ENCODE data around the gene HCCS. TPM values are rescaled to one million over a fixed set of nuclear protein-coding genes. Genes with fewer than 3 reads are reported as not detected.
"Not testable (repeated sequence)": the region's sequence is repeated elsewhere in the genome, so short reads cannot be mapped to it uniquely, and the experiment has no call there.

HCCS gene
- total and polyA plus RNA-seq, 2 donors (not counting 1 experiment from before 2014, with no cell fraction given) = 5.8 to 16.7 TPM

DNA sequence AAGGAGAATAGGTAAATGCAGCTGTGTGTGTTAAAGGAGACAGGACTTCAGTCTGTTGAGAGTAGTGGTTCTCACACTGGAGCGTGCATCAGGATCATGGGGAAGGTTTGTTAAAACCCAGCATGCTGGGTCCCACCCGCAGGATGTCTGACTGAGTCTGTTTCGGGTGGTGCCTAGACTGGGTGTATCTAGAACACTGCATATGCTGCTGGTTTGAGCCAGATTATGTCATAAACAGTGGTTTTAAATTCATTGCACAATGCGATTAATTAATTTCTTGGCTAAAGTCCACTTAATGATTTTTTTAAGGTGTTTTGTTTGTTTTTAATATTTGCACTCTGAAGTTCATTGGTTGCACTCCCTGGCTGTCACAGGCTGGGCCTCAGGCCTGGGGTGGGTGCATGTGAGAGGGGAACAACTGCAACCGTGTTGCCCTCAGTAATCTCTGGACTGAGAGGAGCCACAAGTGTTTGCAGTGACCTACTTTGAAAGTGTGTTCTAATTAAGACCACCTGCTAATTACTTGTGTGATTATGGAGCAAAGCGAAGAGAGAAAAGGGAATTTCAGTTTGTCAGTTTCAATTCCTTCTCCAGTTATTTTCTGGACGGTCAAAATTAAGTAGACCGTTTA, 8.3 kb downstream of the HCCS start:
- no peak overlapping the region for H2AFZ ChIP-seq (ENCODE audit: insufficient read depth, low read depth, low read length, poor library complexity, severe bottlenecking)
- no peak overlapping the region for H3K27ac Mint-ChIP-seq
- H3K27me3 Mint-ChIP-seq = no peaks in the 10 kb centered on the region
- ChIA-PET CTCF (interaction anchor here (1.0 kb wide), 1 partner anchor 17 kb away, joined by 3 read pairs; no protein-coding TSS in a partner anchor), POLR2A (no interaction called here)
- no peaks in the 10 kb centered on the region for H3K27me3 ChIP-seq (replicated peaks in 1 of 4; ENCODE audit: control extremely low read depth in 1 of 4, control insufficient read depth in 3 of 4, insufficient read depth in 4 of 4, low read length in 3 of 4)
- TF ChIP-seq, protein P1, sequence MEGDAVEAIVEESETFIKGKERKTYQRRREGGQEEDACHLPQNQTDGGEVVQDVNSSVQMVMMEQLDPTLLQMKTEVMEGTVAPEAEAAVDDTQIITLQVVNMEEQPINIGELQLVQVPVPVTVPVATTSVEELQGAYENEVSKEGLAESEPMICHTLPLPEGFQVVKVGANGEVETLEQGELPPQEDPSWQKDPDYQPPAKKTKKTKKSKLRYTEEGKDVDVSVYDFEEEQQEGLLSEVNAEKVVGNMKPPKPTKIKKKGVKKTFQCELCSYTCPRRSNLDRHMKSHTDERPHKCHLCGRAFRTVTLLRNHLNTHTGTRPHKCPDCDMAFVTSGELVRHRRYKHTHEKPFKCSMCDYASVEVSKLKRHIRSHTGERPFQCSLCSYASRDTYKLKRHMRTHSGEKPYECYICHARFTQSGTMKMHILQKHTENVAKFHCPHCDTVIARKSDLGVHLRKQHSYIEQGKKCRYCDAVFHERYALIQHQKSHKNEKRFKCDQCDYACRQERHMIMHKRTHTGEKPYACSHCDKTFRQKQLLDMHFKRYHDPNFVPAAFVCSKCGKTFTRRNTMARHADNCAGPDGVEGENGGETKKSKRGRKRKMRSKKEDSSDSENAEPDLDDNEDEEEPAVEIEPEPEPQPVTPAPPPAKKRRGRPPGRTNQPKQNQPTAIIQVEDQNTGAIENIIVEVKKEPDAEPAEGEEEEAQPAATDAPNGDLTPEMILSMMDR (IDR thresholded peaks at IDR 0.05) = no peak
- TF ChIP-seq EZH2 (IDR thresholded peaks at IDR 0.05; ENCODE audit: borderline replicate concordance, insufficient read depth, low read depth, low read length, poor library complexity, severe bottlenecking) = no peak
- intact Hi-C loops (cut with micrococcal nuclease) = no loop called here
- H3K4me3 ChIP-seq (ENCODE audit: control extremely low read depth in 1 of 5, extremely low read depth in 1 of 5, insufficient read depth in 1 of 5, low read depth in 2 of 5, low read length in 4 of 5) = no peak overlapping the region
- H3K4me1 ChIP-seq (ENCODE audit: control insufficient read depth in 2 of 2, insufficient read depth in 2 of 2, low read length in 2 of 2) = peaks cover 0 to 3% of the 10 kb centered on the region in 2 donors
- H3K27ac ChIP-seq (ENCODE audit: low read length in 2 of 2) = no peak overlapping the region
- H3K4me2 ChIP-seq (replicated peaks; ENCODE audit: low read depth, low read length, poor library complexity, severe bottlenecking) = no peak overlapping the region
- H4K20me1 ChIP-seq (ENCODE audit: control insufficient read depth, insufficient read depth, low read length, poor library complexity, severe bottlenecking) = no peaks in the 10 kb centered on the region
- peaks cover 2 to 64% of the 10 kb centered on the region in 2 experiments for H3K36me3 ChIP-seq (replicated peaks in 1 of 2; ENCODE audit: control extremely low read depth in 1 of 2, control insufficient read depth in 1 of 2, extremely low read depth in 1 of 2, insufficient read depth in 2 of 2, low read length in 1 of 2)
- no peaks in the 10 kb centered on the region for H3K79me2 ChIP-seq (ENCODE audit: control insufficient read depth, insufficient read depth, low read length)
- ATAC-seq (ENCODE audit: low read depth) (no peak), DNase-seq (no peak)
- H3K9ac ChIP-seq (ENCODE audit: low read length) = no peak overlapping the region
- H3K4me1 Mint-ChIP-seq = peaks cover 4% of the 10 kb centered on the region
- WGBS (ENCODE audit: insufficient coverage) = no CpG with 5 or more reads among the region's 8 CpGs
- H3K4me3 Mint-ChIP-seq = no peak overlapping the region
- H3K9me3 Mint-ChIP-seq (ENCODE audit: insufficient read depth) = no peaks in the 10 kb centered on the region
- H3K9me3 ChIP-seq (ENCODE audit: control extremely low read depth in 1 of 3, control insufficient read depth in 2 of 3, insufficient read depth in 1 of 3, low read length in 2 of 3) = no peaks in the 10 kb centered on the region

GRCh38 chrX:11123087-11123486, 12.0 kb downstream of the HCCS start:
- POLR2A ChIA-PET; H3K79me2 ChIP-seq (ENCODE audit: control insufficient read depth, insufficient read depth, low read length); H3K4me1 ChIP-seq (ENCODE audit: control insufficient read depth in 2 of 2, insufficient read depth in 2 of 2, low read length in 2 of 2); H3K4me3 Mint-ChIP-seq; H3K9ac ChIP-seq (ENCODE audit: low read length); H4K20me1 ChIP-seq (ENCODE audit: control insufficient read depth, insufficient read depth, low read length, poor library complexity, severe bottlenecking); H3K9me3 ChIP-seq (ENCODE audit: control extremely low read depth in 1 of 3, control insufficient read depth in 2 of 3, insufficient read depth in 1 of 3, low read length in 2 of 3); intact Hi-C loops (cut with micrococcal nuclease); ATAC-seq (ENCODE audit: low read depth); H3K27me3 Mint-ChIP-seq; H3K27me3 ChIP-seq (replicated peaks in 1 of 4; ENCODE audit: control extremely low read depth in 1 of 4, control insufficient read depth in 3 of 4, insufficient read depth in 4 of 4, low read length in 3 of 4); H2AFZ ChIP-seq (ENCODE audit: insufficient read depth, low read depth, low read length, poor library complexity, severe bottlenecking); H3K4me1 Mint-ChIP-seq; H3K4me2 ChIP-seq (replicated peaks; ENCODE audit: low read depth, low read length, poor library complexity, severe bottlenecking); H3K4me3 ChIP-seq (ENCODE audit: control extremely low read depth in 1 of 5, extremely low read depth in 1 of 5, insufficient read depth in 1 of 5, low read depth in 2 of 5, low read length in 4 of 5); H3K9me3 Mint-ChIP-seq (ENCODE audit: insufficient read depth); H3K27ac Mint-ChIP-seq; DNase-seq; H3K27ac ChIP-seq (ENCODE audit: low read length in 2 of 2): not testable (repeated sequence)
- peaks cover 2 to 32% of the 10 kb centered on the region in 2 experiments for H3K36me3 ChIP-seq (replicated peaks in 1 of 2; ENCODE audit: control extremely low read depth in 1 of 2, control insufficient read depth in 1 of 2, extremely low read depth in 1 of 2, insufficient read depth in 2 of 2, low read length in 1 of 2)
- no CpG with 5 or more reads among the region's 6 CpGs for WGBS (ENCODE audit: insufficient coverage)
- CTCF ChIA-PET = interaction anchor here (1.8 kb wide), 1 partner anchor 10 kb away, joined by 5 read pairs; no protein-coding TSS in a partner anchor
